ENCODE results near the gene TIMM10.

DNA sequence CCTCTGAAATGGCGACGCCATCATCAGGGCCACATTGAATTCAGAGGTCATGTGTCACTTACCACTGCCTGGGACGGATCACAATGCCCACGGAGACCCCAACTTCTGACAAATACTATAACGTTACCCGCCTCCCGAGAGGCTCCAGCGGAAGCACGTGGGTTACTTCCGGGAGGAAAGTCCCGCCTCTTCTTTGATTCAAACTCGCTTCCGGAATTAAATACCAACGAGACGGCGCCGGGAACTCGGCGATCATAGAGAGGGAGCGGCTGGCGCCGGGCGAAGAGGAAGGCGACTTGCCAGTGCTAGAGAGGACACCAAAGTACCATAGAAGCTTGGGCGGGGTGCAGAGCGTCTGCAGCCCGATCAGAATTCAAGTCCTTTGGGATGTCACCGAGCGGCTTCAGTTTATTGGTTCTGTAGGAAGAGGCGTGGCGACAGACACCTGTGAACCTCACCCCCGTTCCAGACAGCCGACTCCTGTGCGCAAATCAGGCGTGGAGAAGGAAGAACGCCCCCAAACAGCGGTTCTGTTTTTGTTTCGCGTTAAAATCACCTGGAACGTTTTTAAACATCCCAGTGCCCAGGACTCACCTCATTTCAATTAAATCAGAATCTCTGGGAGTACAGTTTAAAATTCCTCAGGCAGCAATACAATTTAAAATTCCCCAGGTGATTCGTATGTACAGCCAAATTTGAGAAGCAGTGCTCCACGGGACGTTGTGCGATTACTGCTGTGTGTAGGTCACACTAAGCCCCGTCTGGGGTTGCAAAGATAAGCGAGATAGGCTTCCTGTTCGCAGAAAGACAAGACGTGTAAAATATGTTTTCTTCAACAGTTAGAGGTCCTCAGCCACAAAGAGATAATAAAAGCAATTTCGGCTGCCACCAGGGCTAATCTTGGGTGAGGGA is at the start of gene TIMM10:
- TF ChIP-seq, protein P1, sequence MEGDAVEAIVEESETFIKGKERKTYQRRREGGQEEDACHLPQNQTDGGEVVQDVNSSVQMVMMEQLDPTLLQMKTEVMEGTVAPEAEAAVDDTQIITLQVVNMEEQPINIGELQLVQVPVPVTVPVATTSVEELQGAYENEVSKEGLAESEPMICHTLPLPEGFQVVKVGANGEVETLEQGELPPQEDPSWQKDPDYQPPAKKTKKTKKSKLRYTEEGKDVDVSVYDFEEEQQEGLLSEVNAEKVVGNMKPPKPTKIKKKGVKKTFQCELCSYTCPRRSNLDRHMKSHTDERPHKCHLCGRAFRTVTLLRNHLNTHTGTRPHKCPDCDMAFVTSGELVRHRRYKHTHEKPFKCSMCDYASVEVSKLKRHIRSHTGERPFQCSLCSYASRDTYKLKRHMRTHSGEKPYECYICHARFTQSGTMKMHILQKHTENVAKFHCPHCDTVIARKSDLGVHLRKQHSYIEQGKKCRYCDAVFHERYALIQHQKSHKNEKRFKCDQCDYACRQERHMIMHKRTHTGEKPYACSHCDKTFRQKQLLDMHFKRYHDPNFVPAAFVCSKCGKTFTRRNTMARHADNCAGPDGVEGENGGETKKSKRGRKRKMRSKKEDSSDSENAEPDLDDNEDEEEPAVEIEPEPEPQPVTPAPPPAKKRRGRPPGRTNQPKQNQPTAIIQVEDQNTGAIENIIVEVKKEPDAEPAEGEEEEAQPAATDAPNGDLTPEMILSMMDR (IDR thresholded peaks at IDR 0.05) = peak in 1 of 5 experiments; percentile 7
- TF ChIP-seq POLR2A (IDR thresholded peaks at IDR 0.05) = peak; percentile 59

Data from transverse colon (tissue), 3 donors.